ENCODE results near the gene PINK1. TPM values are rescaled to one million over a fixed set of nuclear protein-coding genes. Genes with fewer than 3 reads are reported as not detected.

Gene PINK1
- polyA plus RNA-seq, 1 of the 3 experiments (the other 2 are of a cell fraction) = 24.4 TPM

GRCh38 chr1:20586953-20587660, 46.2 kb upstream of the PINK1 start:
- no peaks in the 10 kb centered on the region for H3K79me2 ChIP-seq (ENCODE audit: insufficient read depth)
- H2AFZ ChIP-seq (ENCODE audit: low read depth) = no peak overlapping the region
- H4K20me1 ChIP-seq (ENCODE audit: insufficient read depth) = no peaks in the 10 kb centered on the region
- no peak overlapping the region for H3K27ac ChIP-seq (ENCODE audit: low read depth in 2 of 2, low read length in 1 of 2)
- no peaks in the 10 kb centered on the region for H3K9me2 ChIP-seq
- H3K36me3 ChIP-seq (replicated peaks in 1 of 2; ENCODE audit: control insufficient read depth in 1 of 2, insufficient read depth in 2 of 2, low read length in 1 of 2) = no peaks in the 10 kb centered on the region
- no peak for DNase-seq
- TF ChIP-seq MAX (IDR thresholded peaks at IDR 0.05; ENCODE audit: low read depth) (no peak), TCF12 (IDR thresholded peaks at IDR 0.05) (no peak), GATA2 (CRISPR knock-in tag; IDR thresholded peaks at IDR 0.05) (no peak), JUND (IDR thresholded peaks at IDR 0.05) (no peak), YY1 (IDR thresholded peaks at IDR 0.05; ENCODE audit: low read depth) (no peak), SIN3A (IDR thresholded peaks at IDR 0.05; ENCODE audit: borderline replicate concordance, low read depth, low read length) (no peak), CTCF (IDR thresholded peaks at IDR 0.05) (no peak), POLR2AphosphoS5 (IDR thresholded peaks at IDR 0.05; ENCODE audit: low read depth, low read length) (no peak), ELF1 (IDR thresholded peaks at IDR 0.05) (no peak), RFX5 (IDR thresholded peaks at IDR 0.05; ENCODE audit: low read length) (no peak), FOXM1 (IDR thresholded peaks at IDR 0.05; ENCODE audit: low read depth) (no peak), PBX3 (IDR thresholded peaks at IDR 0.05) (no peak), EP300 (IDR thresholded peaks at IDR 0.05; ENCODE audit: borderline replicate concordance in 1 of 2, low read depth in 1 of 2, low read length in 1 of 2) (no peak), EZH2phosphoT487 (IDR thresholded peaks at IDR 0.05; ENCODE audit: borderline replicate concordance, low read depth) (no peak), ZBTB33 (IDR thresholded peaks at IDR 0.05; ENCODE audit: borderline replicate concordance, low read depth) (no peak), NFIC (IDR thresholded peaks at IDR 0.05; ENCODE audit: borderline replicate concordance) (no peak), RAD21 (IDR thresholded peaks at IDR 0.05; ENCODE audit: low read length) (no peak), NRF1 (IDR thresholded peaks at IDR 0.05; ENCODE audit: low read depth, low read length) (no peak), USF2 (IDR thresholded peaks at IDR 0.05; ENCODE audit: borderline replicate concordance, low read depth, low read length) (no peak)
- no peak overlapping the region for H3K4me3 ChIP-seq (ENCODE audit: low read depth in 2 of 2, low read length in 1 of 2)
- H3K9ac ChIP-seq = no peak overlapping the region
- POLR2A ChIA-PET = interaction anchor here (0.6 kb wide), 1 partner anchor 533 kb away, joined by 4 read pairs; no protein-coding TSS in a partner anchor
- no peaks in the 10 kb centered on the region; a peak in 1 of 4 replicates for H3K4me1 ChIP-seq (ENCODE audit: control insufficient read depth in 1 of 2, insufficient read depth in 2 of 2, low read depth in 1 of 2, low read length in 1 of 2)
- no peaks in the 10 kb centered on the region for H3K27me3 ChIP-seq (ENCODE audit: insufficient read depth)
- H3K9me3 ChIP-seq = no peaks in the 10 kb centered on the region
- CTCF ChIA-PET = interaction anchor here (1.5 to 2.9 kb wide), 2 partner anchors 8 to 12 kb away, joined by 4 to 13 read pairs; no protein-coding TSS in a partner anchor
- WGBS (ENCODE audit: low lambda C conversion rate) = 66% methylated on average over 8 of the region's 10 CpGs
- H3K4me2 ChIP-seq = no peak overlapping the region
- no peaks in the 10 kb centered on the region for H3F3A ChIP-seq (replicated peaks; ENCODE audit: insufficient read depth)
